Measurements from ENCODE around the gene GLRA3. TPM values are rescaled to one million over a fixed set of nuclear protein-coding genes. Genes with fewer than 3 reads are reported as not detected.
"Not testable (repeated sequence)": the region's sequence is repeated elsewhere in the genome, so short reads cannot be mapped to it uniquely, and the experiment has no call there.

The GLRA3 gene
- total RNA-seq, 1 experiment from 2014 or later = not detected

- no peak for DNase-seq (ENCODE audit: low read depth)
Observed at GRCh38 chr4:174810834-174811233, 18.2 kb downstream of the GLRA3 start.

DNA sequence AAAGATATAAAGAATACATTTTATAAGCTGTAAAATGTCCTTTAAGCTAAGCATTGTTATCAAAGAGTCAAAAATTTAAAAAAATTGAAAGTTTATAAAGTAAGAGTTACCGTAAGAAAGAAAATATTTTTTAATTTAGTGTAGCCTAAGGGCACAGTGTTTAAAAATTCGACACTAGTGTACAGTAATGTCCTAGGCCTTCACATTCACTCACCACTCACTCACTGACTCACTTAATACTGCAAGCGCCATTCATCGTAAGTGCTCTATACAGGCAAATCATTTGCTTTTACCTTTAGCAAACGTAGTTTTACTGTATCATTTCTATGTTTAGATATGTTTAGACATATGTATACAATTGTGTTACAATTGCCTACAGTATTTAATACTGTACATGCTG lies 20.2 kb downstream of the GLRA3 start:
- DNase-seq (ENCODE audit: low read depth) = no peak

DNA sequence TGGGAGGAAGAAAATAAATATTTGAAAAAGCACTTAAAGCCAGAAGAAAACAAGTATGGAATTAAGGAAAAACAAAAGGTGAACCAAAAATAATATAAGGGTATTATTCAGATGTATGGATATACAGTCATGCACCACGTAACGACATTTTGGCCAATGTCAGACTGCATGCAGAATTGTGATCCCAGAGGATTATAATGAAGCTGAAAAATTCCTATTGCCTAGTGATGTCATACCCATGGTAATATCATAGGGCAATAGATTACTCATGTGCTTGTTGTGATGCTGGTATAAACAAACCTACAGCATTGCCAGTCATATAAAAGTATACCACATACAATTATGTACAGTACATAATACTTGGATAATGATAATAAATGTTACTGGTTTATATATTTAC lies 20.9 kb downstream of the GLRA3 start:
- no peak for DNase-seq (ENCODE audit: low read depth)

DNA sequence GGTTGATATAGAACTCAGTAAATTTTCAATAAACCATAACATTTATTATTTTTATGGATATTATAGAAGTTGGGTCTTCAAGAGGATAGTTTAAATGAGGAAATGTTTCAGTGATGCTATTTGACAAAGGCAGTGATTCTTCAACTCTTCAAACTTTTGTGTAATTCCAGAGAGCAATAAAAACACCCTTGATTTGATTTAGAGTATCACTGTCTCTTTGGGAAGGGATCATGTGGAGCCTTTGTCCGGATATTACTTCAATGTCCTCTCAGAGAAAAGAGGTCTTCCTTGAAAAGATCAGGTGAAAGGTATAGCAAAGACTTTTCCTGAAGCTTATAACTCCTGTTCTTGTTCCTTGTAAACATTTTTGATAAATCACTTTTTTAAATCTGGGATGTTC lies 23.3 kb downstream of the GLRA3 start:
- DNase-seq (ENCODE audit: low read depth) = no peak

- peak; percentile 7 for DNase-seq (ENCODE audit: low read depth)
Observed at GRCh38 chr4:174794543-174795094, 34.4 kb downstream of the GLRA3 start.

GRCh38 chr4:174789657-174790056 lies 39.4 kb downstream of the GLRA3 start:
- DNase-seq (ENCODE audit: low read depth) = peak; percentile 1

- not testable (repeated sequence) for DNase-seq (ENCODE audit: low read depth)
Observed at GRCh38 chr4:174778274-174778986, 50.6 kb downstream of the GLRA3 start.

GRCh38 chr4:174775366-174775765 lies 53.7 kb downstream of the GLRA3 start:
- no peak for DNase-seq (ENCODE audit: low read depth)

- peak; percentile 44 for DNase-seq (ENCODE audit: low read depth)
Observed at GRCh38 chr4:174764105-174764729, 64.8 kb downstream of the GLRA3 start.

DNA sequence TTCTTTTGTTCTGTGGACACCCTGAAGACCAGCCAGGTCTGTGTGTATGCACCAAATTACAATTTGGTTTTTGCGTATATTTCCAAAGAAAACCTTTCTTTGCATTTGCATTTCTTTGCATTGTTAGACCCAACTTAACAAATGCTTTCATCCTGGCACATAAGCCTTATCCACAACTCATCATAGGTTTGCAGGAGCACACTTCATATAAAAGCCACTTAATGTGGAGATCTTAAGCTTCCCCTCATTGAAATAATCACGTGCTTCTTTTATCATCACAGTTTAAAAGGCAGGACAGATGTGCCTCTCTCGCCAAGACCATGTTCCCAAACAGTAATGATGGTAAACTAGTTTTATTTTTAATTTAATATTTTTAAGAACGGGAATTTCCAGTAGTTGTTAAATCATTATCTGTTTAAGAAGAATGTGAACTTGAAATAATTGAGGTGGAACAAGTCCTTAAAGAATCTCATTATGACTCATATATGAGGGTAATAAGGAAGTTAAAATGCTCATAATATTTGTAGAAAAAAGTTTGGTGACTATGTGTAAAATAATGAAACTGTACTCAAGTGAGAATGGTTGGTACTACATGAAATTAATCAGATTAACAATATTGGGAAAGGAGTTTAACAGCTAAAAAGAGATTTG lies 65.5 kb downstream of the GLRA3 start:
- DNase-seq (ENCODE audit: low read depth) = no peak

- no peak for DNase-seq (ENCODE audit: low read depth)
Observed at GRCh38 chr4:174761451-174761850, 67.6 kb downstream of the GLRA3 start.

GRCh38 chr4:174757736-174758135 lies 71.3 kb downstream of the GLRA3 start:
- no peak for DNase-seq (ENCODE audit: low read depth)

- no peak for DNase-seq (ENCODE audit: low read depth)
Observed at GRCh38 chr4:174753021-174753420, 76.0 kb downstream of the GLRA3 start.

- no peak for DNase-seq (ENCODE audit: low read depth)
Observed at GRCh38 chr4:174752026-174752425, 77.0 kb downstream of the GLRA3 start.

- peak; percentile 16 for DNase-seq (ENCODE audit: low read depth)
Observed at GRCh38 chr4:174749091-174749490, 80.0 kb downstream of the GLRA3 start.

- no peak for DNase-seq (ENCODE audit: low read depth)
Observed at GRCh38 chr4:174746710-174747109, 82.3 kb downstream of the GLRA3 start.

GRCh38 chr4:174742561-174742960 lies 86.5 kb downstream of the GLRA3 start:
- no peak for DNase-seq (ENCODE audit: low read depth)

DNA sequence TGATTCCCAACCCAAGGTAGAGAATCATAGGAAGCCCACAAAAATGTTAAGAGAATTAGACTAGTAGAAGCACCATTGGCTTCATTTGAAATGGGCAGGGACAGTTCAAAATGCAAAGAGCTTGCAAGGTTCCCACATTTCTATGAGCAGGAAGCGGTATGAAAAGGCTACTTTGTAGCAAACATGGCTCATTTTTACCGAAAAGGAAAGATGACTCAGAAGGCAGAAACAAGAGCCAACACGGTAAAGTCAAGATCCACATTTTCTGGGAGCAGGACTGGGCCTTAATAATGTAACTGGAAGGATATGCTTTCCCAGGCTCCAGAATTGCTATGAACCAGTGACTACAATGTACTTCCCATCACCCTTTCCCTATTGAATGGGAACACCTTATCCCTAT lies 89.5 kb downstream of the GLRA3 start:
- DNase-seq (ENCODE audit: low read depth) = no peak

DNA sequence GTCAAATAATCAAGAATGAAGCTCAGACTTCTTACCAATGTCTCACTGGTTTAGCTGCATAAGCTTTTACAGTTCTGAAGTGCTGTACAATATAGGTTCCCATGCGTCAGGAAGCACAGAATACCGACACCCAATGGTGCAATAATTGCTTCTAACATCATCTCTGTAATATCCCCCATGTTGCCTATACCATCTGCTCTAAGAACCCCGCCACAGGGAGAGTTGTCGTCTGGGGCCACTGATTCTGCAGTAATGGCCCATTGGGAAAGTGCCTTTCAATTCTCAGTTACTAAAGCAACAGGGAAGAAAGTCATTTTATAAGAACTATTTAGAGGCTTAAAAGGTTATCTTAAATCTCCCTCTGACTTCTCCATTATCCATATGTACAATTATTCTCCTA lies 94.9 kb downstream of the GLRA3 start:
- no peak for DNase-seq (ENCODE audit: low read depth)

DNA sequence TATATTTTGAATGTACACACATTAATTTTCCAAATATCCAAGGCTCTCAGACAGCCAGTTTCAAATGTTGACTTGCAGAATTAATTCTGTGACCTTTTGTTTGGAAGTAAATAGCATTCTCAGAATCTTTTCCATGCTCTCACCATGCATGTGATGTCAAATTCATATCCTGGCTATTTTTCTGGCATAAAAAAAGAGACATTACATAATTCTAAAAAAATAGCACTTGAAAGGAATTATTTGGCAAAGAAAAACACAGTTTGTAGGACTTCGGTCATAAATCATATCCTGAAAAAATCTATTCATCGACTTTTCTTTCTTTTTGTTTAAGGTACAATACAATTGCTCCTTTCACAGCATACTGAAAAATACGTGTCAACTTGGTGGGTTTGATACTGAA lies 111.2 kb downstream of the GLRA3 start:
- DNase-seq (ENCODE audit: low read depth) = no peak

- no peak for DNase-seq (ENCODE audit: low read depth)
Observed at GRCh38 chr4:174716986-174717770, 111.9 kb downstream of the GLRA3 start.

Measured in LHCN-M2 (cell line).